Measurements from ENCODE around the gene ADGRG7.

ADGRG7 gene

GRCh38 chr3:100629421-100630127 is 20.2 kb downstream of the ADGRG7 start:
- DNase-seq (ENCODE audit: low read depth in 2 of 2) = no peak
- no peak overlapping the region for H3K4me3 ChIP-seq (replicated peaks in 1 of 2; ENCODE audit: low read depth in 2 of 2, low read length in 2 of 2)
- TF ChIP-seq CTCF (IDR thresholded peaks at IDR 0.05; ENCODE audit: low read depth, low read length) = no peak

GRCh38 chr3:100630664-100631063 is 21.3 kb downstream of the ADGRG7 start:
- TF ChIP-seq CTCF (IDR thresholded peaks at IDR 0.05; ENCODE audit: low read depth, low read length) = no peak
- H3K4me3 ChIP-seq (replicated peaks in 1 of 2; ENCODE audit: low read depth in 2 of 2, low read length in 2 of 2) = no peak overlapping the region
- no peak for DNase-seq (ENCODE audit: low read depth in 2 of 2)

GRCh38 chr3:100631236-100631635 is 21.8 kb downstream of the ADGRG7 start:
- TF ChIP-seq CTCF (IDR thresholded peaks at IDR 0.05; ENCODE audit: low read depth, low read length) = no peak
- DNase-seq (ENCODE audit: low read depth in 2 of 2) = no peak
- H3K4me3 ChIP-seq (replicated peaks in 1 of 2; ENCODE audit: low read depth in 2 of 2, low read length in 2 of 2) = no peak overlapping the region

GRCh38 chr3:100634493-100635272 is 25.3 kb downstream of the ADGRG7 start:
- no peak for TF ChIP-seq CTCF (IDR thresholded peaks at IDR 0.05; ENCODE audit: low read depth, low read length)

GRCh38 chr3:100635273-100635701 is 25.9 kb downstream of the ADGRG7 start:
- no peak overlapping the region for H3K4me3 ChIP-seq (replicated peaks in 1 of 2; ENCODE audit: low read depth in 2 of 2, low read length in 2 of 2)
- no peak for DNase-seq (ENCODE audit: low read depth in 2 of 2)

More at GRCh38 chr3:100634493-100635272, 25.3 kb downstream of the ADGRG7 start:
- DNase-seq (ENCODE audit: low read depth in 2 of 2) = peak; percentile 35 to 41
- no peak overlapping the region for H3K4me3 ChIP-seq (replicated peaks in 1 of 2; ENCODE audit: low read depth in 2 of 2, low read length in 2 of 2)

GRCh38 chr3:100637197-100637631 is 27.8 kb downstream of the ADGRG7 start:
- H3K4me3 ChIP-seq (replicated peaks in 1 of 2; ENCODE audit: low read depth in 2 of 2, low read length in 2 of 2) = no peak overlapping the region
- peak in 1 of 2 donors; percentile 22 for DNase-seq (ENCODE audit: low read depth in 2 of 2)
- TF ChIP-seq CTCF (IDR thresholded peaks at IDR 0.05; ENCODE audit: low read depth, low read length) = no peak

More at GRCh38 chr3:100635273-100635701, 25.9 kb downstream of the ADGRG7 start:
- TF ChIP-seq CTCF (IDR thresholded peaks at IDR 0.05; ENCODE audit: low read depth, low read length) = no peak

Measured in cardiac fibroblast (primary cell).